NCI-H2081 treated with DMSO at 0.1 percent for 48 hours (cell line): ENCODE data around the gene ADM2.

Experiments
- DNase-seq: peaks from one replicate; lab custom pipeline; 2025; lab: John Stamatoyannopoulos, UW

ADM2 gene

DNA sequence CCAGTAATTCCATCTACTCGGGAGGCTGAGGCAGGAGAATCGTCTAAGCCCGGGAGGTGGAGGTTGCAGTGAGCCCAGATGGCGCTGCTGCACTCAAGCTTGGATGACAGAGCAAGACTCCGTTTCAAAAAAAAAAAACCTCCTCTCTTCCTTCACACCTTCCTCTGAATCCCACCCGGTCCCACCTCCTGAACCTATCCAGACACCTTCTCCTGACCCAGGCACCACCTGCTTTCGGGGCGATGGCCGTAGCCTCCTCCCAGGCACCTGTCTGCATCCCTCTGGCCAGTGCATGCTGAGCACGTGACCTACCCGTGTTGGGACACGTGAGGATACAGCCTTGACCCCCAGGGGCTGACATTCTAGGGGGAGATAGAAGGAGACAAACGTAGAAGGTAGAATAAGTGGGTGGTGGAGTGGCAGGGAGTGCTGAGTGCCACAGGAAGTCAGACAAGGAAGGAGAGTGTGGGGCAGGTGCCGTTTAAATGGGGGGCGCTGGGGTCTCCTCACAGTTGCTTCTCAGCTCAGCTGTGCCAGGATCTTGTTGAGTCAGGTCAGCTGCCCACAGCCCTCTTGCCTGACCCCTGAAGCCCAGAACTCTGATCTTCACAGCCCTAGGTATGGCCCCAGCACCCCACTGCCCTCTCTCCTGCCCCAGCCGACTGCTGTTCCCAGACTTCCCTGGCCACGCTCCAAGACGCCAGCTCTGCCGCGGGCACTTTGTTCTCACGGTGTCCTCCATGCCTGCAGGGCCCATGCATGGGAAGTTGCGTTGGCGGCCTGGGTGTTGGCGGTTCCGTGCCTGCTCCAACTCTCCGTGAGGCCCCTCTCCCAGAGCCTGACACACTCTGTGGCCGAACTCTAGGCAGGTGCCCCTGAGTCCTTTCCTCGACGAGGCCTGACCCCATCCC is 4.1 kb downstream of the ADM2 start:
- DNase-seq: no peak

DNA sequence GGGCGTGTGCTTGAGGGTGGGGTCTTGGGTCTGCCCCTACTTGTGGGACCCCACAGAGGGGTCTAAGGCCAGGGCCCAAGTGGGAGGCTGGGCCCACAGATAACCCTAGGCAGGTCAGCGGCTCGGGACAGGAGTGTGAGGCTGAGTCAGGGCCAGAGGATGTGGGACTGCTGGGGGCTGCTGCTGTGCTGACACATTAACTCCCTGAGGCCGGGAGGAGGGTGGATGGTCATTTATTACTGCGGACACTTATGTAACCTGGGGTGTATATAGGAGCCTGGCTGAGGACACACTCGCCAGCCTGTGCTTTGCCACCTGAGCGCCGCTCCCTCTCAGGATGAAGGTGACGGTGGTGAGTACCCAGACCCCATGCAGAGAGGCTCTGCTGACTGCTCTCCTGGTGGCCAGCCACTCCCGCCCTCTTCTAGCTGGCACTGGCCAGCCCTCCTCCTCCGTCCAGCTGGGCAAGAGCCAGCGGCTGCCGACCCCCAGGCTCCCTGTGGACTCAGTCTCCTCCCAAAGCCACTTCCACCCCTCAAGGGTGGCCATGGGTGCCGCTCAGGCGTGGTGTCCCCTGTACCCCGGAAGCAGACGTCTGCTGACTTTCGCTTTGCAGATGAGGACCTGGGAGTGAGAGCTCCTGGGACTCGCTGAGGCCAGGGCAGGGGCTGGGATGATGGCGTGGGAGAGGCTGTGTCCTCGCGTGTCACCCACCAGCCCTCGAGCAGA is 5.4 kb downstream of the ADM2 start, which contains the start of gene MIOX:
Gene MIOX (plus strand): TSS at position 299 of the 729 bp plus-strand sequence. CDS start 39 bp downstream, at position 338.
- no peak for DNase-seq

DNA sequence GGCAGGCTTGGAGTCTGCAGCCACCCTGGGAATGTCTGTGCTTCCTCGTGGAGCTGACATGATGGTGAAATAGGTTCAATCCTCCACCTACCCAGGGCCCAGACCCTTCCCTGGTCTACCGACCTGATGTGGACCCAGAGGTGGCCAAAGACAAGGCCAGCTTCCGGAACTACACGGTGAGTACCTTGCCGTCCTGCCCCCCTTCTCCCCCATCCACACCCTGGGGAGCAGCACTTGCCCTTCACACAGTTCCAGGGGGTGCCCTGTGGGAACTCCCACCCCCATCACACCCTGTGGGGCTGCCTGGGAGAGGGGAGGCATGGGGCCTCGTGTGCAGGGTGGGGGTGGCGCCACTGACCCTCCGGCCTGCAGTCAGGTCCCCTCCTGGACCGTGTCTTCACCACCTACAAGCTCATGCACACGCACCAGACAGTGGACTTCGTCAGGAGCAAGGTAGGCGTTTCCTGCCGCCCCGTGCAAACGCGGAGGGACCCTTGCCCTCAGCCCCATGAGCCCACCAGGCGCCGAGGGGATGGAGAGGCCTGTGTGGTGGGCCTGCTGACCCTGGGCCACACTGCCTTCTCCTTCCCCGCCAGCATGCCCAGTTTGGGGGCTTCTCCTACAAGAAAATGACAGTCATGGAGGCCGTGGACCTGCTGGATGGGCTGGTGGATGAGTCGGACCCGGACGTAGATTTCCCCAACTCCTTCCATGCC is 6.1 kb downstream of the ADM2 start:
- DNase-seq: no peak

DNA sequence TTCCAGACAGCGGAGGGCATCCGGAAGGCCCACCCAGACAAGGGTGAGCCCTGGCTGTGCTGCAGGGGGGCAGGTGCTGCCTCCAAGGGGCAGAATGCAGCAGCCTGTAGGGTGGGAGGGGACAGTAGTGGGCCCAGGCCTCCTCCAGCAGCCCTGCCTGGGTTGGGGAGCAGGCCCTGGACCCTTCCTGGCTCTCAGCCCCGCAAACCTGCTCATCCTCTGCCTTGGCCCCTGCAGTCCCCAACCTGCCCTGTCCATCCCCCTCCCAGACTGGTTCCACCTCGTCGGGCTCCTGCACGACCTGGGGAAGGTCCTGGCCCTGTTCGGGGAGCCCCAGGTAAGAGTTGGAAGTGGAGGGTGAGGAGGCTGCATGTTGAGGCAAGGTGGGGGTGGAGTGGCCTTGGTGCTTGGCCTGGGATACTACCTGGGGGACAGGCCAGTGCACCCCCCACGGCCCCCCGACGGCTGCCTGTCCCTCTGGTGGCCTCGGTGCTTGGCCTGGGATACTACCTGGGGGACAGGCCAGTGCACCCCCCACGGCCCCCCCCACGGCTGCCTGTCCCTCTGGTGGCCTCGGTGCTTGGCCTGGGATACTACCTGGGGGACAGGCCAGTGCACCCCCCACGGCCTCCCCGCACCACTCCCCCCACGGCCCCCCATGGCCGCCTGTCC is 6.8 kb downstream of the ADM2 start:
- no peak for DNase-seq

DNA sequence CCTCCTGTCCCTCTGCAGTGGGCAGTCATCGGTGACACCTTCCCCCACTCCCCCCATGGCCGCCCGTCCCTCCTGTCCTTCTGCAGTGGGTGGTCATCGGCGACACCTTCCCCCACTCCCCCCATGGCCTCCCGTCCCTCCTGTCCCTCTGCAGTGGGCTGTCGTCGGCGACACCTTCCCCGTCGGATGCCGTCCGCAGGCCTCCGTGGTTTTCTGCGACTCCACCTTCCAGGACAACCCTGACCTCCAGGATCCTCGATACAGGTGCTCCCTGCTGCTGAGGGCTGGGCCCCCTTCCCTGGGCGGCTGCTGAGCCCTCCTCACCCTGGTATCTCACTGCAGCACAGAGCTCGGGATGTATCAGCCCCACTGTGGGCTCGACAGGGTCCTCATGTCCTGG is 7.5 kb downstream of the ADM2 start:
- no peak for DNase-seq

DNA sequence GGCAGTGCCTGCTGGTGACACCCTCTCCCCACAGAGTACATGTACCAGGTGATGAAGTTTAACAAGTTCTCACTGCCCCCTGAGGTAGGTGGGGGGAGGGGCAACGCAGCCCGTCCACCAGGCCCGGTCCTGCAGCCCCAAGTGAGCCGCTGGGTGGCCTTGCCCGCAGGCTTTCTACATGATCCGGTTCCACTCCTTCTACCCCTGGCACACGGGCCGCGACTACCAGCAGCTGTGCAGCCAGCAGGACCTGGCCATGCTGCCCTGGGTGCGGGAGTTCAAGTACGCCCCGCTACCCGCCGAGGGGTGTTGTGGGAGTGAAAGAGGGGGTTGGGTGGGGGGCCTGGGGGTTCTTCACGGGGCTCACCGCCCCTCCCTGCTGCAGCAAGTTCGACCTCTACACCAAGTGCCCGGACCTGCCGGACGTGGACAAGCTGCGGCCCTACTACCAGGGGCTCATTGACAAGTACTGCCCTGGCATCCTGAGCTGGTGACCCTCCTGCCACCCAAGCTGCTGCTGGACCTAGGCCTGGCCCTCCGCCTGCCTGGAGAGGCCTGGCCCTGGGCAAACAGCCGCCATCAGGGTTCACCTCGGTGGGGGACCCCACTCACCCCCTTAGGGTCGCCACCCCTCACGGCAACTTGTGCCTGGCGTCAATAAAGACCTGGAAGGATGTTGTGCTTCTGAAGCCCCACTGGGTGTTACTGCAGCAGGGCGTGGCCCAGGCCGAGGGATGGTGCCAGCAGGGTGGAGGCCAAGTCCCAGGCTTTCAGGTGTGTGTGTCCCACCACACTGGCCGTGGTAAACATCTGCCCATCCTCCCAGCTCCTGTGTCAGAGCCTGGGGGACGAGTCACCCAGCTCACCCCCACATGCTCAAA is 8.3 kb downstream of the ADM2 start:
- DNase-seq: no peak

DNA sequence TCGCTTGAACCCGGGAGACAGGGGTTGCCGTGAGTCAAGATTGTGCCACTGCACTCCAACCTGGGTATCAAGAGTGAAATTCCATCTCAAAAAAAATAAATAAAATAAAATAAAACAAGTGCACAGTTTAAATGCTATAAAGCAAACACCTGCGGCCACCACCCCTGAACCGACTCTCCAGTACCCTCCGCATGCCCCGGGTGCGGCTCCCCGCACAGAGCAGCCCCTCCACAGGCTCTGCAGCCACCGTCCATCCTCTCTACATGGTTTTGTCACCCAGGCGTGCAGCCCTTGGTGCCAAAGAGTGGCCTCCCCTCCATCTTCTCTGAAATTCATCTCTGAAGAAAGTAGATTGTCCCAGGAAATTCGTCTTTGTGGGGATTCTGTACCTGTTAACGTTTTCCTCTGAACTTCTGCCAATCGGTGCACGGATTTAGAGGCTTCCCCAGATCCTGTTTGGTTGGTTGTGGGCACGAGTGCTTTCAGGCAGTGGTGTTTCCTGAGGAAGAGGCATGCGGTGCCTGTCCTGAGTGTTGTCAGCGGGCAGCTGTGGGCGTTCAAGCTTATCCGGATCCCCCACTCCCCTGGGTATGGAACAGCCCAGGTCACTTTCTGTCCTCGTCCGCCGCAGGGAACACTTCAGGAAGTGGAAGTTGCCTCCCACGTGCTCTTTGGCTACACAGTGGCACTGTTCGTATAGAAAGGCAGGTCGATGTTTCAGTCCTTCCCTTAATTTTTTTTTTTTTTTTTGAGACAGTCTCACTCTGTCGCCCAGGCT is 9.4 kb downstream of the ADM2 start:
- DNase-seq: no peak

DNA sequence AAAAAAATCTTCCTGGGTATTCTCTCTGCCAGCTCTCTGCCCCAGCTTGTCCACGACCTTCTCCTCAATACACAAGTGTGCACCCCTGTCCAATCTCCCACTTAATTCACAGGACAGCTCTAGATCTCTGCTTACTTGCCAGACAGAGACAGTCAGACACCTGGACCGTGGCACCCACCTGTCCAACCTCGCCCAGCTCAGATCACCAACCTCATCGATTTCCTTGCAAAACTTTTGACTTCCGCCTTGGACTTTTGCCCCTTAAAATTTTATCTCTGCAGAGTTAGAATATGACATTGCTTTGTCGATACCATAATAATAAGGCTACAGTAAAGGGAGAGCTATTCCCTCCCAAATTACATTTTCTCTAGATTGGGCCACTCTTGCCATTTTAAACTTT is 15.8 kb downstream of the ADM2 start:
- DNase-seq: no peak

DNA sequence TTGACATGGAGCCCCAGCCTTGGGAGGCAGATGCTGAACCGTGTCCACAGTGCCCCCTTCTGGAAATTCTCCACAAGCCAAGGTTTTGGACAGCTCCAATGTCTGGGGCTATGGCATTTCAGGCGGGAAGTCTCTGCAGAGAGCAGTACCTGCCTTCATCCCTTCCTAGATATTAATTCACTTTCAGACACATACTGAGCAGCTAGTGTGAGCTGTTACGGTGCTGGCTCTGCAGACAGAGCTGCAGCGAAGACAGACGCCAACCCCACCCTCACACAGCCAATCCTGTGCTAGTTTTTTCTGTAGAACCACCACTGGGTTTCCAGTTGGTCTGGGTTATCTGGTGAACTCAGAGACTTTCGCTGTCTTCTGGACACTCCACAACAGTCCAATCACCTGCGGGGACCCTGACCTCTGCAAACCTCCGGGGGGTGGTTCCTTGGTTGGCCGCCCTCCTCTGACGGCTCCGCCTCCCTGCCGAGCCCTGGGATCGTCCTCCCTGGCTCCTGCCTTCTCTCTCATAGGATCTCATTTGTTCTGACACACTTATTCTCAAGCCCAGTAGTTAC is 17.1 kb downstream of the ADM2 start:
- peak; percentile 7 for DNase-seq

DNA sequence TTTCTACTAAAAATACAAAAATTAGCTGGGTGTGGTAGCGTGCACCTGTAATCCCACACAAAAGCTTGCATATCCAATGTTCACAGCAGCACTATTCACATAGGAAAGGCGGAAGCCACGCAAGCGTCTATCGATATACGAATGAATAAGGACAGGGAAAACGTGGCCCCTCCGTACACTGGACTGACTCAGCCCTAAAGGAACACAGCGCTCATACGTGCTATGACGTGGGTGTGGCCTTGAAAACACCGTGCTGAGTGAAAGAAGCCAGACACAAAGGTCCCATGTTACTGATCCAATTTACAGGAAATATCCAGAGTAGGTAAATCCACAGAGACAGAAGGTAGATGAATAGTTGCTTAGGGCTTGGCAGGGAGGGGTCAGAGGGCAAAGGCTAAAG is 19.1 kb downstream of the ADM2 start:
- DNase-seq: no peak

DNA sequence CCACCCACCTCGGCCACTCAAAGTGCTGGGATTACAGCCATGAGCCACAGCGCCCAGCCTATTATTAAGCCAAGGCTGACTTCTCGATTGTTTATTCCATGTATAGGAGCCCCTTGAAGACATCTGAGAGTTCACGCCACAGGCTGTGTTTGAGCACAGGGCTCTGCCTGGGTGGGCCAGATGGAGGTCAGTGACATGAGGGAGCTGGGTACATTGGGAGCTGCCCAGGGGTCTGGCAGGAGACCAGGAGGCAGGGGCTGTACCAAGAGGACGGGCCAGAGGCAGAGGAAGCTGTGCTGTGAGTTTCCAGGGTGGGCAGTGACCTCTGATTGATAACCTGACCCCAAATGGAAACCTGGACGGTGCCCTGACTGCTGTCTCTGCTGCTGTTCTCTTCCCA is 20.8 kb downstream of the ADM2 start:
- no peak for DNase-seq

DNA sequence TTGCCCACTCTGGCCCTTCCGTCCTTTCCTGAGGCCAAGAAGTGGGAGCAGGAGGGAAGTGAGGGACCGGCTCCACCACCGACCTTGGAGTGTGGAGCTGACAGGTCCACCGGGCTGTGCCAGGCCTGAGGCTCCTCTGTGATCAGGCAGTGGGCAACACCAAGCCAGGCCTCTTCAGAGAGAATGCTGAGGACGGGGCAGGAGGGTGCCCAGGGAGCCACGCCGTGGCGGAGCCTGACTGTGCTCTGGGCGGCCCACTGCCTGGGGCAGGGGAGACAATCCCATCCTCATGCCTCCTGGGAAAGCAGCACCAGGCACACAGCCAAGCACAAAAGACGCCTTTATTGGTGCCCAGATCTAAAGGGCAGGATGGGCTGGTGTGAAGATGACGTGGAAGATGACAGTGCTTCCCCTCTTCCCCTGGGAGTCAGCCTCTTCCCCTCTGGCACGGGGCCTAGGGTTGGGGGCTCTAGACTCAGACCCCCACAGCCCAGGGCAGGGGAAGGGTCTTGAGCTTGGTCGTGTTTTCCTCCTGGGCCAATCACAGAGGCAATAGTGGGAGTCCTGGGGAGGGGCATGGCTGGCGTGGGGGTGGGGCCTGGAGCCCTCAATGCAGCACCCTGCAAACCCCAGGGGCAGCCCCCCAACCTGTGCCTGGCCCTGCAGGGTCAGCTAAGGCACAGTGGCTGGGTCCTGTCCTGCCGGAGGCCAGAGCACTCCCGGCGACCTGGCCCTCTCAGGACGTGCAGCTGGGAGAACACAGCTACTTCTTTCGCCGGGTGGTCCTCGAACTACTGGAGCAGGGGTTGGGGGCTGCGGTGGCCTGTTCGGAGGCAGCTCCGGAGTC is 21.5 kb downstream of the ADM2 start:
- no peak for DNase-seq

DNA sequence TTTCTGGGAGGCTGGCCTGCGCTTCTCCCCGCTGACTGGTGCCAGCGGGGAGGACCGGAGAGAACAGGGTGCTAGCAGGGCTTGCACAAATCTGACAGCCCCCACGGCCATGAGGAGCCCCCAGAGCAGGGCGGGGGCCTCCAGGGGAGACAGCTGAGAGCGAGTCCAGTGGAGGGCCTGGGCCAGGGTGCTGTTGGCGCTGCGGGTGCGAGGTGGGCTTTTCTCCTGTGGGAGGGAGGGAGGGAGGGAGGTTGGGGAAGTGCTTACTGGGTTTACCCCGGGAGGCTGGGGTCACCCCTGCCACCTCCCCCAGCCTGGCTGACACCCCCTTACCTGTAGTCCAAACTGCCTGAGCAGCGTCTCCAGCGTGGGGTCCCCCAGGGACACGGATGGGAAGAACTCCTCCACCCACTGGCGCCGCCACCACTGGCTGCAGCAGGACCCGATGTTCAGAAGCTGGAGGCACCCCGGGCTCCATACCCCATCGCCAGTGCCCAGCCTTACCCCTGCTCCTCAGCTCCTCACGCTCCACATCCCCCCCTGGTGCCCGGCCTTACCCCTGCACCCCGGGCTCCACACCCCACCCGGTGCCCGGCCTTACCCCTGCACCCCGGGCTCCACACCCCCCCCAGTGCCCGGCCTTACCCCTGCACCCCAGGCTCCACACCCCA is 22.3 kb downstream of the ADM2 start:
- DNase-seq: no peak

DNA sequence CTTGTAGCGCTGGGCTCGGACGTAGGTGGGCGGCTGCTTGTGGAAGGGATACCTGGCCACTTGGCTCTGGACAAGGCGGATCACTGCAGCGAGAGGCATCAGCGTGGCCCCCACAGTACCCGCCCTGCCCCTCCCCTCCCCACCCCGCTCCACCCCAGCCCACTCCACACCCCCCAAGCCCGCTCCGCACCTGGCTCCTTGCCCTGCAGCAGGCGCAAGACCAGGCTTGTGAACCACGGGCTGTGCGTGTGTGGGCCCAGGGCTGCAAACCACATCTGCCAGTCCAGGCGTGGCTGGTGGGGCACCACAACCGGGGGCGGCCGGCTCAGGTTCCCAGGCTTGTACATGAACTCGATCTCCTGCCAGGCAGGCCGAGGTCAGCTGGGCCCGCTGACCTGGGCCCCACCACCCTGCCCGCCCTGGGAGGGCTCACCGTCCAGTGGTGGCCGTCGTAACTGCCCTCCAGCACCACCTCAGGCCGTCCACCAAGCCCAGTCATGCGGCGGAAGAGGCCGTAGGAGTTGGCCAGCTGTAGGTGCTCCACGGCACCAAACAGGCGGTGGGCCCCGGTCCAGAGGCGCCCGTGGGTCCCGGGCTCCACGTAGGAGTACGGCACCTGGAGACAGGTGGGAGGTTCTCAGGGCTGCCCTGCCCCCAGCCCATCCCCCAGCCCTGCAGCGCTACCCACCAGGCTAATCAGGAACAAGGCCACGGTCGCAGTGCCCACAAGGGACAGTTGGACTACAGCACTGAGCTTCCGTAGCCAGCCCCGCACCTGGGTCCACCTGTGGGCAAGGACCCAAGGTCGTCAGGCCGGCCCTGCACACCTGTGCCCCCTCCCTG is 23.2 kb downstream of the ADM2 start:
- DNase-seq: no peak

DNA sequence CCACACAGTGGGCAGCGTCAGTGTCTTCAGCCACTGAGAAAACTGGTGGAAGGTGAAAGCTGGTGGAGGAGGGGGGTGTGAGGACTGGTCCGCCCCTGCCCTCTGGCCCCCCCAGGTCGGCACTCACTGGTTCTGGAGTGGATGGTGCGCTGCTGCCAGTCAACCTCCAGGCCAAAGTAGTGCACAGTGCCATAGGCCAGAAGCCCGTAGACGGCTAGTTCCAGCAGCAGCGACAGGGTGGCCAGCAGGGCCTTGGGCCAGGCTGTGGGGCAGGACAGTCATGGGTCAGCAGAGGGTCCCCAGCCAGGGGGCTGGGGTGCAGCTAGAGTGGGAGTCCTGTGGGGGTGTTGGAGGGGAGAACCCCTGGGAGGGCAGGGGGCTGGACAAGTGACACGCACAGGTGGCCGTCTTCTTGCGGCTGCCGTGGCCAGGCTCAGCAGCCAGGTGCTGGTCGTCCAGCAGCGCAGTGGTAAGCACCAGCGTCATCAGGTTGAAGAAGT is 24.0 kb downstream of the ADM2 start:
- DNase-seq: no peak

DNA sequence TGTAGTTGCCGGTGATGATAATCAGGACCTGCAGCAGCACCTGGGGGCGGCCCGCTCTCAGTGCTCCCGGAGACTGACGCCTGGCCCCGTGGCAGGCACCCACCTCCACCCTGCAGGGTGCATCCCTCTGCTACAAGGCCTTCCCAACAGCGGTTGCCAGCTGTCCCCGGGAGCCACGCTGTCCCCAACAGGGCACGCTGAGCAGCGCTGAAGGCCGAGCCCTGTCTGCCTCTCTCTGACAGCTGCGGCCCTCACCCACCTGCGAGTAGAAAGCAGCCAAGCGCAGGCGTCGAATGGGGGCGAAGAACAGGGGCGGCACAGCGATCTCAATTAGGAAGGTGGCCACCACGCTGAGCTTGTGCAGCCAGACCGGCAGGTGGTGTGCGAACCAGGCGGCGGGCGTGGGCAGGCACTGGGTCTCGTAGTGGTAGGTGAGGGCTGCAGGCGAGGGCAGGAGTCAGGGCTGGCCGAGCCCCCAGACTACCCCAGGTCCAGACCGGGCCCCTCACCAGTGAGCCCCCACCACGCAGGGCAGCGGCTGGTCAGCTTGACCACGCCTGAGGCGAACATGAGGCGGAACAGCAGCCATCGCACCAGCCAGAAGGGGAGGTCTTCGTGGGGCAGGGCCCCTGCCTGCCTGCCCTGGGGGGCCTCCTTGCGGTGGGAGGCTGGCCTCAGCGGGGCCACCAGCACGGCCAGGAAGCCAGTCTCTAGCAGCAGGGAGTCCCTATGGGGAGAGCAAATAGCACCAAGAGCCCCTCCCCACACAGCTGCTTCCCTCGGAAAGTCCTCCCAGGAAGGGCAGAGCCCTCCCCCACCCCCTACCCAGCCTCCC is 24.6 kb downstream of the ADM2 start:
- peak; percentile 3 for DNase-seq
